HepG2 (cell line): Measurements from ENCODE around the gene ARX.

Experiments
- CTCF ChIP-seq: sonication (generic); formaldehyde crosslinking; IDR thresholded peaks from 2 replicates; pipeline ENCODE4 v1.5.0; 2020; ENCODE audit warnings: mild to moderate bottlenecking, missing genetic modification reagents, moderate library complexity
- SAP130 ChIP-seq: IDR thresholded peaks from 2 replicates; pipeline ENCODE4 v1.6.1; 2016; ENCODE audit warnings: low read depth
- TRAFD1 ChIP-seq: sonication (generic); formaldehyde crosslinking; IDR thresholded peaks from 2 replicates; pipeline ENCODE4 v1.5.1; 2020; ENCODE audit warnings: missing genetic modification reagents, mild to moderate bottlenecking, borderline replicate concordance
- ZC3H4 ChIP-seq: sonication (generic); formaldehyde crosslinking; IDR thresholded peaks from 2 replicates; pipeline ENCODE4 v1.4.0; 2020; ENCODE audit warnings: missing genetic modification reagents, borderline replicate concordance

GRCh38 chrX:24981030-24981429 lies 34.7 kb downstream of the ARX start:
- no peak for TF ChIP-seq SAP130 (CRISPR knock-in tag)
- no peak for TF ChIP-seq TRAFD1 (CRISPR knock-in tag)
- TF ChIP-seq CTCF (CRISPR knock-in tag): no peak
- TF ChIP-seq ZC3H4 (CRISPR knock-in tag): no peak
